Spinal cord (tissue), 10 donors: ENCODE measurements around the gene TFPI2. TPM values are rescaled to one million over a fixed set of nuclear protein-coding genes. Genes with fewer than 3 reads are reported as not detected.

Experiments
- DNase-seq, 6 donors: peaks; one replicate each; pipeline versions ENCODE4 v3.0.0 to v3.0.0-alpha.2; 2013 to 2015; ENCODE audit warnings: low spot score in 6 of 6, low read depth in 4 of 6
- H3K27ac ChIP-seq: one replicate; pipeline ENCODE4 v1.5.1; 2013; ENCODE audit warnings: low read depth, low read length, control low read depth
- H3K27me3 ChIP-seq: one replicate; pipeline ENCODE4 v1.6.1; 2013; ENCODE audit warnings: low read length; ENCODE audit not compliant: control insufficient read depth, insufficient read depth
- H3K36me3 ChIP-seq: one replicate; pipeline ENCODE4 v1.6.1; 2013; ENCODE audit warnings: low read length; ENCODE audit not compliant: control insufficient read depth, insufficient read depth
- H3K4me1 ChIP-seq: one replicate; pipeline ENCODE4 v1.6.1; 2013; ENCODE audit warnings: low read length; ENCODE audit not compliant: control insufficient read depth, insufficient read depth
- H3K4me3 ChIP-seq: one replicate; pipeline ENCODE4 v1.5.1; 2013; ENCODE audit warnings: low read depth, low read length, control low read depth
- H3K9me3 ChIP-seq: one replicate; pipeline ENCODE4 v1.6.1; 2013; ENCODE audit warnings: low read length; ENCODE audit not compliant: control insufficient read depth, insufficient read depth
- WGBS: methylation state at CpG from one replicate; pipeline ENCODE4 v1.1.5; 2013; ENCODE audit warnings: missing lambda C conversion rate; ENCODE audit not compliant: insufficient coverage; 5-methylcytosine and 5-hydroxymethylcytosine counted together
- long read RNA-seq, 4 donors: transcript quantifications; one replicate each; lab custom pipeline, GENCODE V29; 2026
- polyA plus RNA-seq, 2 donors: library from polyadenylated mRNA; unstranded; fragments of 120-200 nt; gene quantifications; one replicate each; pipeline ENCODE4 v1.2.1, GENCODE V29; 2013; ENCODE audit not compliant: insufficient read length in 2 of 2
- total RNA-seq, 2 donors: library from RNA; depleted of rRNA in 1 of 2; stranded (reverse); fragments of 120-200 nt in 1 of 2; fragments of >200 nt in 1 of 2; gene quantifications; one replicate each; pipeline versions ENCODE4 v1.2.3 to v1.2.4, GENCODE V29; 2013 to 2014
- donor health status: healthy.

Gene TFPI2
- total RNA-seq (1 to 10 TPM; 5.4 to 8.9 TPM), polyA plus RNA-seq (1 to 10 TPM; 3.6 to 6.2 TPM)
- long read RNA-seq, donor 1, partial matches to known transcripts = 0 of 2 reads
- long read RNA-seq, donor 1, other reads (novel, unspliced or antisense) = 0 of 2 reads
- long read RNA-seq, donor 2 = 0 reads
- long read RNA-seq, donor 3, partial matches to known transcripts = 0 of 2 reads
- long read RNA-seq, donor 3, other reads (novel, unspliced or antisense) = 0 of 2 reads
- long read RNA-seq, donor 4, transcript TFPI2-201 (5 exons, 2,445 nt) = major isoform, 11 of 13 reads
- long read RNA-seq, donor 4, partial matches to known transcripts = 0 of 13 reads
- long read RNA-seq, donor 4, other reads (novel, unspliced or antisense) = 0 of 13 reads

- H3K4me3 ChIP-seq = peak within 1 kb of the TSS; percentile 56
- peaks cover 15% of the 10 kb centered on the region for H3K27me3 ChIP-seq
- H3K36me3 ChIP-seq = no peaks in the 10 kb centered on the region
- H3K4me1 ChIP-seq = peaks cover 11% of the 10 kb centered on the region
- under 1% methylated on average over 48 of the region's 49 CpGs for WGBS
- peak in 2 of 6 donors; percentile 36 to 52 for DNase-seq
- H3K27ac ChIP-seq = no peak within 1 kb of the TSS
- H3K9me3 ChIP-seq = no peaks in the 10 kb centered on the region
Measured at GRCh38 chr7:93890464-93891068, at the start of gene TFPI2. Gene TFPI2, minus strand, starts transcription at chr7:93890753. Its CDS starts 75 bp downstream, at chr7:93890678.

GRCh38 chr7:93938293-93938692, 47.7 kb upstream of the TFPI2 start:
- no peaks in the 10 kb centered on the region for H3K27me3 ChIP-seq
- no peak overlapping the region for H3K4me3 ChIP-seq
- no peaks in the 10 kb centered on the region for H3K9me3 ChIP-seq
- no peak overlapping the region for H3K27ac ChIP-seq
- no peaks in the 10 kb centered on the region for H3K36me3 ChIP-seq
- H3K4me1 ChIP-seq = no peaks in the 10 kb centered on the region
- no peak for DNase-seq

- Histone ChIP-seq H3K36me3 (no peaks in the 10 kb centered on the region), H3K27ac (no peak overlapping the region), H3K27me3 (no peaks in the 10 kb centered on the region), H3K4me3 (no peak overlapping the region), H3K4me1 (no peaks in the 10 kb centered on the region), H3K9me3 (no peaks in the 10 kb centered on the region)
- DNase-seq = no peak
- no CpG with 5 or more reads among the region's 1 CpG for WGBS
Measured at GRCh38 chr7:93937818-93938217, 47.3 kb upstream of the TFPI2 start.

GRCh38 chr7:93935102-93935501, 44.5 kb upstream of the TFPI2 start:
- Histone ChIP-seq H3K27me3 (no peaks in the 10 kb centered on the region), H3K27ac (no peak overlapping the region), H3K9me3 (no peaks in the 10 kb centered on the region), H3K36me3 (no peaks in the 10 kb centered on the region), H3K4me1 (no peaks in the 10 kb centered on the region), H3K4me3 (no peak overlapping the region)
- no CpG with 5 or more reads among the region's 2 CpGs for WGBS
- DNase-seq = no peak

GRCh38 chr7:93933156-93933555, 42.6 kb upstream of the TFPI2 start:
- Histone ChIP-seq H3K4me3 (no peak overlapping the region), H3K27ac (no peak overlapping the region), H3K9me3 (no peaks in the 10 kb centered on the region), H3K27me3 (no peaks in the 10 kb centered on the region), H3K36me3 (no peaks in the 10 kb centered on the region), H3K4me1 (no peaks in the 10 kb centered on the region)
- 63% methylated on average over 3 of the region's 3 CpGs for WGBS
- no peak for DNase-seq

GRCh38 chr7:93931655-93932054, 41.1 kb upstream of the TFPI2 start:
- Histone ChIP-seq H3K4me3 (no peak overlapping the region), H3K36me3 (no peaks in the 10 kb centered on the region), H3K9me3 (no peaks in the 10 kb centered on the region), H3K27ac (no peak overlapping the region), H3K27me3 (no peaks in the 10 kb centered on the region), H3K4me1 (no peaks in the 10 kb centered on the region)
- DNase-seq = no peak
- WGBS = no CpG with 5 or more reads among the region's 3 CpGs

- Histone ChIP-seq H3K27ac (no peak overlapping the region), H3K27me3 (no peaks in the 10 kb centered on the region), H3K9me3 (no peaks in the 10 kb centered on the region), H3K36me3 (no peaks in the 10 kb centered on the region), H3K4me1 (no peaks in the 10 kb centered on the region), H3K4me3 (no peak overlapping the region)
- no peak for DNase-seq
- 94% methylated on average over 2 of the region's 3 CpGs for WGBS
Measured at GRCh38 chr7:93927585-93927984, 37.0 kb upstream of the TFPI2 start.

- Histone ChIP-seq H3K36me3 (no peaks in the 10 kb centered on the region), H3K4me1 (peaks cover 4% of the 10 kb centered on the region), H3K4me3 (no peak overlapping the region), H3K27me3 (no peaks in the 10 kb centered on the region), H3K9me3 (no peaks in the 10 kb centered on the region), H3K27ac (no peak overlapping the region)
- 88% methylated on average over 1 of the region's 1 CpG for WGBS
- DNase-seq = no peak
Measured at GRCh38 chr7:93926800-93927199, 36.2 kb upstream of the TFPI2 start.

- no peak for DNase-seq
- Histone ChIP-seq H3K27me3 (no peaks in the 10 kb centered on the region), H3K27ac (peak overlapping the region; percentile 2), H3K4me1 (peaks cover 7% of the 10 kb centered on the region), H3K36me3 (no peaks in the 10 kb centered on the region), H3K4me3 (peak overlapping the region; percentile 22), H3K9me3 (no peaks in the 10 kb centered on the region)
- WGBS = no CpG with 5 or more reads among the region's 1 CpG
Measured at GRCh38 chr7:93923942-93924341, 33.4 kb upstream of the TFPI2 start.

- Histone ChIP-seq H3K27ac (peak overlapping the region; percentile 44), H3K4me3 (peak overlapping the region; percentile 55), H3K36me3 (no peaks in the 10 kb centered on the region), H3K27me3 (no peaks in the 10 kb centered on the region), H3K4me1 (peaks cover 7% of the 10 kb centered on the region), H3K9me3 (no peaks in the 10 kb centered on the region)
- WGBS = no CpG with 5 or more reads among the region's 6 CpGs
- no peak for DNase-seq
Measured at GRCh38 chr7:93923296-93923695, 32.7 kb upstream of the TFPI2 start.
